GM21447 (cell line): ENCODE results near the gene STPG1.

Source experiments
- ATAC-seq: cut with Tn5 transposase; IDR thresholded peaks from one replicate; pipeline ENCODE4 v1.9.1; 2021; ENCODE audit not compliant: unreplicated experiment

Gene STPG1

GRCh38 chr1:24373710-24374109 lies 39.9 kb downstream of the STPG1 start:
- ATAC-seq = no peak

DNA sequence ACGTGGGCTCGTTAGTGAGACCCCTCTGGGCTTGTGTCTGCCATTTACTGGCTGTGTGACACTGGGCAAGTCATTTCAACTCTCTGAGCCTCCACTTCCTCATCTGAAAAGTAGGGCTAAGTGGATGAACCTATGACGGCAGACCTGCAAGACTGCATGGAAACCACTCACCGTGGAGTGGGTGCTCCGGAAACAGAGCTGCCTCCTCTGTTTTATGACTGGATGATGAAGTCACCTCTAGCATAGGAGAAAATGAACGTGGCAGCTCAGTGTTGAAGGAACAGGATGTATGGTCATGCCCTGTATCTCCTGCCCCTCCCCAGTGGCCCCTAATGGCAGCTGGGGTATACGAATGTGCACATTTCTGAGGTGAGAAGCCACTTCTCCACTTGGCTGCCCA lies 40.5 kb downstream of the STPG1 start:
- ATAC-seq = peak; percentile 76

GRCh38 chr1:24369801-24370200 lies 43.8 kb downstream of the STPG1 start:
- ATAC-seq = no peak

DNA sequence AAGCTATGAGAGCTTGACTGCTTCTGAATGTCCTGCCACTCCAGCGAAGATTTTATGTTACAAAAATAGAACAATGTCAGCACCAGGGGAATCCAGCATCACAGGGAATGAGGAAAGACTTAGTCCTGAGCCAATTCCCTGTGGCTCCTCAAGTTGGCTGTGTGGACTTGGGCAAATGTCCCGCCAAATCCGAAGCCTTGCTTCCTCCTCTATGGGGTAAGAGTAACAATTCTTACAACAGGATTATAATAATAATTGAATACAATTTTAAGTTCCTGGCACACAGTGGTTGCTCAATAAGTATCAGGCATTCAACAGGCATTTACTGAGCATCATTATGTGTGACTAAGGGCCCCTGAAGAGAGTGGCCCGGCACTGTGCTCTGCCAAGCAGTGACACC lies 44.4 kb downstream of the STPG1 start:
- no peak for ATAC-seq

DNA sequence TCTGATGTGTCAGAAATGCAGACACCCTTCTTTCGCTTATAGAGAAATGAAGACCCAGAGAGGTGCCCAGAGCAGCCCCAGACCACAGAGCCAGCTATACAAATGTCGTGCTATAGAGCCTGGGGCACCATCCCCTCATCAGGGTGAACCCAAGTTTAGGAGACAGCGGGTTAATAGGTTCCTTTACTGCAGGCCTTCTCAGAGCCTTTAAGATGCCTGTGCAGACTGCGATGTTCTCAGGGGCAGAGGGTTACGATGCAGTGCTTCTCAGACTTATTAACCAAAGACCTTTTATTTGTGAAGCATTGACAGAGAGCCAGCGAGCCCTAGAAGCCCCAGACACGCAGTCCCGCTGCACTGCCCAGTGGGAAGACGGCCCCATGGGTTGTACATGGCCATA lies 46.9 kb downstream of the STPG1 start:
- ATAC-seq = no peak

DNA sequence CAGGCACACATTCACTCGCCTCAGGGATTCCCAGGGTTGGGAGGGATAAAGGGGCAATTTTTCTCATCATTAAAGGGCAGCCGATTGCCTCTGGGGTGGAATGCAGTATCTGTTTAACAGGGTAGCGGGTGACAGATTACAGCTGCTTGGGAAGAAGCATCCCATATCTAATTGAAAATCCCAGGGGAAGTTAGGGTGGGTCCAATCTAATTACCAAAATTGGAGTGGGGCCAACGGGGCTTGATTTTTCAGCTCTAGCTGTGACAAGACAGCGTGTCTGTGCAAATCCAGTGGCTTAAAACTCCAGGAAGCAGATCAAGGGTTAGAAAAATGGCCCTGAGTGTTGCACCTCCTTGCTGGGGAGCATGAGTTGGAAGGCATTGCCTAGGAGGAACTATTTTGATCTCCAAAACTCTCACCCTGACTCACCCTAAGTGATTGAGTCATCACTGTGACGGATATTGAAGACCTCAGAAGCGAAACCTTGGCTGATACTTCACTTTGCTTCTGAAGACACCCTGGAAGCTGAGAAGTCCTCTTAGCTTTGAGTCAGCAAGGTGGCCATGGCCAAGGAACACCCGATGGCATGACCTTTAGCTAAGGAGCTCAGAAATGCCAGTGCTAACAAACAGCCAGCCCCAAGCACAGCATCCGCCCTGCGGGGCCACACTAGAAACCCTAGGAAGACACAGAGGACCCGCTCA lies 48.5 kb downstream of the STPG1 start:
- ATAC-seq = peak; percentile 65

GRCh38 chr1:24364605-24364974 lies 49.0 kb downstream of the STPG1 start:
- ATAC-seq = no peak

DNA sequence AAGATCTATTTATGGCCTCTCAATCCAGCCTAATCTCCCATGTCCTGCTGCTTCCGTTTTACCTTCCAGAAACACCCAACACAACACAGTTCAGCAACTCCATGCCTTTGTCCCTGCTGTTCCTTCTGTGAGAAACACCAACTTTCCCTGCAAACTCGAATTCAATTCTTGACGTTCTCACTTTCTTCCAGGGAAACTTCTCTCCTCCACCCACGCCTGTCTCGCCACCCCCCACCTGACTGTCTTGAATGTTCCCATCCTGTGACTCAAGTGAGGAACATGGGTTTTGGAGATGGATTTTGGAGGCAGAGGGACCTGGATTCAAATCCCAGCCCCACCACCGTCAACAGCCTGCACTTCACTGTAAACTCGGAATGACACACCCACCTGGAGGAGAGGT lies 49.6 kb downstream of the STPG1 start:
- no peak for ATAC-seq

- no peak for ATAC-seq
Measured at GRCh38 chr1:24362982-24363614, 50.5 kb downstream of the STPG1 start.

GRCh38 chr1:24362396-24362795 lies 51.2 kb downstream of the STPG1 start:
- no peak for ATAC-seq

DNA sequence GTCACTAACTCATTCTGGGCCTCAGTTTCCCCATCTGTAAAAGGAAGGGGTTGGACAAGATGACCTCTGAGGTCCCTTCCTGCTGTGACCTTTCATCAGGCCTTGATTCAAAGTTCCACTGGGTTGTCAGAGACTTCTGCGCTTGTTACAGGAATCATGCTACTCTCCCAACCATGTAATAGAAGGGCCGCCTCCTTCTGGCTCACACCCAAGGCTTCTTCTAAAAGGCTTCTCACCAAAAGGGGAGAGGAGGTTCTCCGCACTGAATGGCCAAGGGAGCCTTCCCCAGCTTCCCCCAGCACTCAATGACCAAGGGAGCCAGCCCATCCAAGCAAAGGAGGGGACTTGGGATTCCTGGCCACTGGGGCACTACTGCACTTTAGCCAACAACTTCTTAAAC lies 51.8 kb downstream of the STPG1 start:
- no peak for ATAC-seq

- no peak for ATAC-seq
Measured at GRCh38 chr1:24360681-24361080, 52.9 kb downstream of the STPG1 start.

GRCh38 chr1:24357038-24357437 lies 56.5 kb downstream of the STPG1 start:
- no peak for ATAC-seq

GRCh38 chr1:24355466-24355865 lies 58.1 kb downstream of the STPG1 start:
- no peak for ATAC-seq

- ATAC-seq = no peak
Measured at GRCh38 chr1:24353292-24353891, 60.2 kb downstream of the STPG1 start.

DNA sequence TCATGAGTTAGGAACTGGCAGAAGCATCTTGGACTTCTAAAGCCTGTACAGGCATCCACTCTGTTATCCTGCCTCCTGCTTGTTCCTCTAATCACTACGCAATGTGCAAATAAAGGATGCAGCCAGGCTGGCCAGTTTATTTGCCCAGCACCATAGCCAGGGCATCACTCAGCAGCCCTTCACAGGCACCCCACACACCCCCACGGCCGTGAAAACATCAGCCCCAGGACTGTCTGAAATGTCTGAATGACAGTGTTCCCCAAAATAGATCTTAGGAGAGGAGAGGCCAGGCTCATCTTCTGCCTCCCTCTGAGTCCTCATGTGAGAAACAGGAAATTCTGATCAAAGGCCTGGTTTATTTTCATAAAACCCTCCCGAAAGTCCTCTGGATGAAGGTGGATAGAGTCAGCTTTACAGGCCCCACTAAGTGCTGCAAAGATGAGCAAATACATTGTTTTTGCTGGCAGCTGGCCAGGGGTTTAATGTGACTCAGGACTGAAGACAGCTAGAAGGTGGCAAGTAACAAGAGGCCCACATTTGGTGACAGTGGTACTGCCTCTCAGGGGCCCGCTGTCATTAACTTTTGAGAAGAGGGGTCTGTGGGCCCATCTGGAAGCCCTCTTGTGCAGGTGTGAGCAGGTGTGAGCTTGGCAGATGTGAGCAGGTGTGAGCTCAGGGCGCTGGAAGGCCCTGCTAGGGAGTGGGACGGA lies 61.5 kb downstream of the STPG1 start:
- no peak for ATAC-seq

- ATAC-seq = no peak
Measured at GRCh38 chr1:24351247-24351646, 62.3 kb downstream of the STPG1 start.

DNA sequence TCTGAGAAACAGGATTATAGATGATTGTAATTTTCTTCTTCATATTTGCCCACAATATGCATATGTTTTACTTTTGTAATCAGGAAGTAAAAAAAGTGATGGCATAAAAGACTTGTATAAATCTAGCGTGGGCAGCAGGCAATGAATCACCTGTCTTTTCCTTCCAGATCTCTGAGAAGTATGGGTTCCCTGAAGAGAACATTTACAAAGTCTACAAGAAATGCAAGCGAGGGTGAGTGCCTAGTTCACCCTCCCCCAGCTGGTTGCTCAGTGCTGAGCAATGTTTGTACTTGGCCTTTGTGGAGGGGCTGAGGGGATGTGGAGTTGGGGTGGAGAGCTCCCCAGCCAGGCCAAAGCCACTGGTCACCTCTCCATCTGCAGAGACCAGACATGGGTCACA lies 63.7 kb downstream of the STPG1 start:
- no peak for ATAC-seq

- no peak for ATAC-seq
Measured at GRCh38 chr1:24348196-24348595, 65.4 kb downstream of the STPG1 start.

GRCh38 chr1:24347159-24347934 lies 66.2 kb downstream of the STPG1 start:
- ATAC-seq = no peak

- no peak for ATAC-seq
Measured at GRCh38 chr1:24345334-24345733, 68.2 kb downstream of the STPG1 start.
